HepG2 (cell line): ENCODE measurements around the gene FXYD4. TPM values are rescaled to one million over a fixed set of nuclear protein-coding genes. Genes with fewer than 3 reads are reported as not detected.

Source experiments
- ATAC-seq: fragments of 200-7000 bp; cut with Tn5 transposase; 3 replicates; pipeline ENCODE4 v1.9.1; 2020; ENCODE audit warnings: mild to moderate bottlenecking, moderate library complexity
- BruUV-seq: library from RNA; stranded (reverse); fragments of 400-500 nt; replicated peaks from 2 replicates; lab custom pipeline; 2021; lab: Mats Ljungman, UMichigan
- CTCF ChIA-PET: fragments of 300-600 bp; formaldehyde crosslinking; extraction: SDS; loops from one replicate; lab custom pipeline; 2021; ENCODE audit warnings: low total read pairs, inconsistent platforms, low intra/inter-chr PET ratio; lab: Yijun Ruan, JAX
- POLR2A ChIA-PET: fragments of 350-600 bp; sonication (Branson Sonifier 250); formaldehyde crosslinking; loops from one replicate; lab custom pipeline; 2020; ENCODE audit warnings: antibody characterized with exemption, inconsistent platforms; lab: Yijun Ruan, JAX
- DNase-seq: peaks from one replicate; pipeline ENCODE4 v3.0.0-alpha.2; 2015; ENCODE audit warnings: low spot score
- FAIRE-seq: peaks from 3 replicates; lab custom pipeline; 2011; peaks lifted over from hg19 to GRCh38; lab: Jason Lieb, UNC
- H2AFZ ChIP-seq: one replicate; pipeline ENCODE4 v1.6.1; 2011; ENCODE audit warnings: low read length, inconsistent platforms
- H3K27ac ChIP-seq: fragments of 300-600 bp; 3 replicates; pipeline ENCODE4 v1.8.0; 2011; ENCODE audit warnings: mixed run types, mild to moderate bottlenecking, mixed read lengths, low read length, inconsistent platforms; ENCODE audit not compliant: insufficient read depth; ENCODE audit errors: extremely low read length
- H3K27me3 ChIP-seq, 2 experiments: fragments of 200-600 bp in 1 of 2; 2 replicates in 1 of 2; 3 replicates in 1 of 2; pipeline versions ENCODE4 v1.6.0 to v1.8.0; 2011; ENCODE audit warnings: low read length in 2 of 2, mild to moderate bottlenecking in 2 of 2, moderate library complexity in 2 of 2, inconsistent platforms in 1 of 2; ENCODE audit not compliant: insufficient read depth in 2 of 2, control insufficient read depth in 1 of 2
- H3K36me3 ChIP-seq, 2 experiments: fragments of 200-600 bp in 1 of 2; replicated peaks in 1 of 2; 2 replicates in 1 of 2; 3 replicates in 1 of 2; pipeline versions ENCODE4 v1.5.1 to v1.8.0; 2011; ENCODE audit warnings: low read length in 2 of 2, inconsistent platforms in 1 of 2; ENCODE audit not compliant: insufficient read depth in 2 of 2, control insufficient read depth in 1 of 2
- H3K4me1 ChIP-seq: 2 replicates; pipeline ENCODE4 v1.5.1; 2012; ENCODE audit warnings: low read length, inconsistent platforms; ENCODE audit not compliant: insufficient read depth
- H3K4me2 ChIP-seq: 2 replicates; pipeline ENCODE4 v1.6.0; 2011; ENCODE audit warnings: low read depth, low read length, inconsistent platforms
- H3K4me3 ChIP-seq, 3 experiments: fragments of 200-600 bp in 1 of 3; sonication (generic), shearing (Covaris generic) in 1 of 3; replicated peaks in 1 of 3; 2 replicates each; pipeline ENCODE4 v1.5.1; 2011 to 2016; ENCODE audit warnings: low read length in 3 of 3, inconsistent platforms in 2 of 3, low read depth in 2 of 3, mild to moderate bottlenecking in 2 of 3, control low read depth in 1 of 3, mixed read lengths in 1 of 3; ENCODE audit not compliant: insufficient read depth in 1 of 3
- H3K79me2 ChIP-seq: one replicate; pipeline ENCODE4 v1.6.1; 2011; ENCODE audit warnings: low read length, inconsistent platforms; ENCODE audit not compliant: insufficient read depth
- H3K9ac ChIP-seq: 2 replicates; pipeline ENCODE4 v1.6.0; 2011; ENCODE audit warnings: mild to moderate bottlenecking, low read depth, low read length, inconsistent platforms; ENCODE audit not compliant: insufficient read depth
- H3K9me3 ChIP-seq: 2 replicates; pipeline ENCODE4 v1.5.1; 2012; ENCODE audit warnings: mild to moderate bottlenecking, low read length
- H4K20me1 ChIP-seq: 2 replicates; pipeline ENCODE4 v1.6.0; 2011; ENCODE audit warnings: inconsistent platforms, mild to moderate bottlenecking, low read length, moderate library complexity; ENCODE audit not compliant: insufficient read depth
- GABPB1 ChIP-seq: IDR thresholded peaks from 2 replicates; pipeline ENCODE4 v1.6.1; 2016; ENCODE audit warnings: mild to moderate bottlenecking, missing genetic modification reagents, moderate library complexity, missing compliant biosample characterization
- MTF2 ChIP-seq: sonication (generic); formaldehyde crosslinking; IDR thresholded peaks from 2 replicates; pipeline ENCODE4 v1.5.0; 2020; ENCODE audit warnings: missing genetic modification reagents, borderline replicate concordance
- RAD21 ChIP-seq: fragments of 450-650 bp; formaldehyde crosslinking; IDR thresholded peaks from 2 replicates; pipeline ENCODE4 v1.5.0; 2020; ENCODE audit warnings: mild to moderate bottlenecking
- ZBTB38 ChIP-seq: sonication (generic); formaldehyde crosslinking; IDR thresholded peaks from 2 replicates; pipeline ENCODE4 v1.5.1; 2020; ENCODE audit warnings: mild to moderate bottlenecking, missing genetic modification reagents
- ZBTB42 ChIP-seq: sonication (generic); formaldehyde crosslinking; IDR thresholded peaks from 2 replicates; pipeline ENCODE4 v1.5.0; 2020; ENCODE audit warnings: mild to moderate bottlenecking, missing genetic modification reagents
- ZNF160 ChIP-seq: sonication (generic); formaldehyde crosslinking; IDR thresholded peaks from 2 replicates; pipeline ENCODE4 v1.8.0; 2022; ENCODE audit warnings: mild to moderate bottlenecking, inconsistent platforms, missing genetic modification reagents
- ZNF570 ChIP-seq: sonication (generic); formaldehyde crosslinking; IDR thresholded peaks from 2 replicates; pipeline ENCODE4 v1.4.0; 2020; ENCODE audit warnings: mild to moderate bottlenecking, missing genetic modification reagents, borderline replicate concordance
- ZNF709 ChIP-seq: sonication (generic); formaldehyde crosslinking; IDR thresholded peaks from 2 replicates; pipeline ENCODE4 v1.5.0; 2020; ENCODE audit warnings: mild to moderate bottlenecking, missing genetic modification reagents
- WGBS: methylation state at CpG from one replicate; pipeline ENCODE4 v1.1.6; 2017; ENCODE audit warnings: low lambda C conversion rate; 5-methylcytosine and 5-hydroxymethylcytosine counted together
- in situ Hi-C: cut with HindIII; loops from 2 replicates; pipeline ENCODE4 v1.10.0; 2017; ENCODE audit warnings: low pct_unique_long_range_greater_than_20kb; ENCODE audit not compliant: extremely low pct_ligation_motif_present
- intact Hi-C: fragments of 100-400 bp; cut with micrococcal nuclease; formaldehyde crosslinking; loops from one replicate; pipeline ENCODE4 v1.10.0; 2022; ENCODE audit not compliant: unreplicated experiment
- polyA plus RNA-seq, 8 experiments: library from polyadenylated mRNA; depleted of rRNA in 3 of 8; stranded (reverse) in 7 of 8; unstranded in 1 of 8; fragments of >200 nt; fragmentation: Illumina TruSeq in 4 of 8; extraction: Trizol in 4 of 8; gene quantifications; 2 replicates each; pipeline versions ENCODE4 v1.2.1 to v1.2.3, GENCODE V29; 2011 to 2016; ENCODE audit warnings: low read depth in 4 of 8, missing spikeins in 1 of 8, mixed read lengths in 1 of 8; ENCODE audit not compliant: insufficient read depth in 1 of 8
- total RNA-seq, 5 experiments: library from RNA; depleted of rRNA; stranded (reverse); fragments of >200 nt; fragmentation: Illumina TruSeq; extraction: Trizol; gene quantifications; 2 replicates each; pipeline ENCODE4 v1.2.3, GENCODE V29; 2016; ENCODE audit warnings: low read depth in 1 of 5
- TF ChIP-seq, protein P1 (sequence below): sonication (generic); formaldehyde crosslinking; IDR thresholded peaks from 2 replicates; pipeline ENCODE4 v1.4.0; 2020; ENCODE audit warnings: missing genetic modification reagents, borderline replicate concordance
- TF ChIP-seq, protein P2 (sequence below): sonication (generic); formaldehyde crosslinking; IDR thresholded peaks from 2 replicates; pipeline ENCODE4 v1.5.0; 2020; ENCODE audit warnings: mild to moderate bottlenecking, missing genetic modification reagents
- TF ChIP-seq, protein P3 (sequence below): IDR thresholded peaks from 2 replicates; pipeline ENCODE4 v1.6.1; 2016; ENCODE audit warnings: low read depth, borderline replicate concordance
- TF ChIP-seq, protein P4 (sequence below): IDR thresholded peaks from 2 replicates; pipeline ENCODE4 v1.6.1; 2012; ENCODE audit warnings: inconsistent platforms
- TF ChIP-seq, protein P5 (sequence below): sonication (generic); formaldehyde crosslinking; IDR thresholded peaks from 2 replicates; pipeline ENCODE4 v1.4.0; 2020; ENCODE audit warnings: missing genetic modification reagents, borderline replicate concordance

The FXYD4 gene
- total and polyA plus RNA-seq, 2 of the 13 experiments (the other 11 are each of a cell fraction or from before 2014, with no cell fraction given), result not detected

DNA sequence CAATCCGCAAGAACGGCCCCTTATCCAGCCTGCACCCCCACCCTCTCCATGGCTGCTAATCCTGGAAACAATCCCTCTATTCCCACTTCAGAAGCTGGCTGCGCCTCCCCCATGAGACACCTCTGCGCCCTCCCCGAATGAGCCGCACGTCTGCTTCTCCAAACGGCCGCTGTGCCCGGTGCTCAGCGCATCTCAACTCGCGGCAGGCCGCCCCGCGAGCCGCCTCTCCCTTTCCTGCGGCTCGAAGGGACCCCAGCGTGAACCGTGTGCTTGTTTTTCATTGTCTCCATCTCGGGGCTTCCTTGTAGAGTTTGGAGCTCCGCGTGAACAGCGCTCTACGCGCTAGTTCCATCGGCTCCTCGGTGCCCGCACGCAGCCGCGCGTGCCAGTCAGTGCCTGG is 20.8 kb upstream of the FXYD4 start (continued):
- TF ChIP-seq, protein P1, sequence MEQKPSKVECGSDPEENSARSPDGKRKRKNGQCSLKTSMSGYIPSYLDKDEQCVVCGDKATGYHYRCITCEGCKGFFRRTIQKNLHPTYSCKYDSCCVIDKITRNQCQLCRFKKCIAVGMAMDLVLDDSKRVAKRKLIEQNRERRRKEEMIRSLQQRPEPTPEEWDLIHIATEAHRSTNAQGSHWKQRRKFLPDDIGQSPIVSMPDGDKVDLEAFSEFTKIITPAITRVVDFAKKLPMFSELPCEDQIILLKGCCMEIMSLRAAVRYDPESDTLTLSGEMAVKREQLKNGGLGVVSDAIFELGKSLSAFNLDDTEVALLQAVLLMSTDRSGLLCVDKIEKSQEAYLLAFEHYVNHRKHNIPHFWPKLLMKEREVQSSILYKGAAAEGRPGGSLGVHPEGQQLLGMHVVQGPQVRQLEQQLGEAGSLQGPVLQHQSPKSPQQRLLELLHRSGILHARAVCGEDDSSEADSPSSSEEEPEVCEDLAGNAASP (CRISPR knock-in tag), result no peak
- TF ChIP-seq RAD21 (CRISPR knock-in tag) (no peak), MTF2 (no peak), GABPB1 (CRISPR knock-in tag) (no peak)
- TF ChIP-seq, protein P2, sequence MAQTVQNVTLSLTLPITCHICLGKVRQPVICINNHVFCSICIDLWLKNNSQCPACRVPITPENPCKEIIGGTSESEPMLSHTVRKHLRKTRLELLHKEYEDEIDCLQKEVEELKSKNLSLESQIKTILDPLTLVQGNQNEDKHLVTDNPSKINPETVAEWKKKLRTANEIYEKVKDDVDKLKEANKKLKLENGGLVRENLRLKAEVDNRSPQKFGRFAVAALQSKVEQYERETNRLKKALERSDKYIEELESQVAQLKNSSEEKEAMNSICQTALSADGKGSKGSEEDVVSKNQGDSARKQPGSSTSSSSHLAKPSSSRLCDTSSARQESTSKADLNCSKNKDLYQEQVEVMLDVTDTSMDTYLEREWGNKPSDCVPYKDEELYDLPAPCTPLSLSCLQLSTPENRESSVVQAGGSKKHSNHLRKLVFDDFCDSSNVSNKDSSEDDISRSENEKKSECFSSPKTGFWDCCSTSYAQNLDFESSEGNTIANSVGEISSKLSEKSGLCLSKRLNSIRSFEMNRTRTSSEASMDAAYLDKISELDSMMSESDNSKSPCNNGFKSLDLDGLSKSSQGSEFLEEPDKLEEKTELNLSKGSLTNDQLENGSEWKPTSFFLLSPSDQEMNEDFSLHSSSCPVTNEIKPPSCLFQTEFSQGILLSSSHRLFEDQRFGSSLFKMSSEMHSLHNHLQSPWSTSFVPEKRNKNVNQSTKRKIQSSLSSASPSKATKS (CRISPR knock-in tag), result no peak

DNA sequence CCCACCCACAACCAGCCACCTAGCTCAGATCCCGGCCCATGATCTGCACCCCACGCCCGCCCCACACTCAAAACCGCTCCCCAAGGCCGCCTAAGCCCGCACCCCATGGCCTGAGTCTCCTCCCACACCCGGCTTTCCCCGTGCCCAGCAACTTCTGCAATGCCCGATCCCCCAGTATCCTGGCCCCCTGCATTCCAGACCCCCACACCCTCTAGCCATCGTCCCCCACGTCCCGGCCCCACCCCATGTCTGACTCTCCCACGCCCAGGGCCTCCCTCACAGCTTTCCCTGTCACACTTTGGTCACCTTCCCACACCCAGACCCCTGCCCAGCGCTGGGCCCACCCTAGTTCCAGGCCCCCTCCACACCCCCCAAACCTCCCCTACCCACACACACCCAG is 20.1 kb upstream of the FXYD4 start:
- Histone ChIP-seq H3K27me3 (peaks cover 3 to 13% of the 10 kb centered on the region in 2 experiments), H3K4me2 (no peak overlapping the region), H4K20me1 (no peaks in the 10 kb centered on the region), H3K4me1 (peaks cover 8% of the 10 kb centered on the region; the same call in 1 of the 2 replicates), H3K27ac (no peak overlapping the region), H3K79me2 (no peaks in the 10 kb centered on the region), H3K36me3 (no peaks in the 10 kb centered on the region), H3K4me3 (no peak overlapping the region), H3K9ac (no peak overlapping the region), H3K9me3 (no peaks in the 10 kb centered on the region), H2AFZ (no peak overlapping the region)
- no peak for ATAC-seq
- in situ Hi-C loops (loop anchor here (5.0 kb wide), 1 partner anchor 59 kb away; no protein-coding TSS in a partner anchor), intact Hi-C loops (no loop called here)
- ChIA-PET CTCF (no interaction called here), POLR2A (no interaction called here)
- FAIRE-seq, result no peak
- no TSS peak for BruUV-seq
- WGBS, result 24% methylated on average over 14 of the region's 14 CpGs
- DNase-seq, result no peak
- TF ChIP-seq, protein P1 (CRISPR knock-in tag), result no peak
- TF ChIP-seq ZNF160 (CRISPR knock-in tag), result no peak
- no peak for TF ChIP-seq ZNF570 (CRISPR knock-in tag)
- TF ChIP-seq ZBTB42 (CRISPR knock-in tag), result no peak
- TF ChIP-seq, protein P3, sequence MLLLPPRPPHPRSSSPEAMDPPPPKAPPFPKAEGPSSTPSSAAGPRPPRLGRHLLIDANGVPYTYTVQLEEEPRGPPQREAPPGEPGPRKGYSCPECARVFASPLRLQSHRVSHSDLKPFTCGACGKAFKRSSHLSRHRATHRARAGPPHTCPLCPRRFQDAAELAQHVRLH, result no peak
- TF ChIP-seq, protein P4, sequence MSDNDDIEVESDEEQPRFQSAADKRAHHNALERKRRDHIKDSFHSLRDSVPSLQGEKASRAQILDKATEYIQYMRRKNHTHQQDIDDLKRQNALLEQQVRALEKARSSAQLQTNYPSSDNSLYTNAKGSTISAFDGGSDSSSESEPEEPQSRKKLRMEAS, result no peak
- TF ChIP-seq ZNF709 (CRISPR knock-in tag), result no peak
- TF ChIP-seq ZBTB38 (CRISPR knock-in tag), result no peak
- TF ChIP-seq, protein P5, sequence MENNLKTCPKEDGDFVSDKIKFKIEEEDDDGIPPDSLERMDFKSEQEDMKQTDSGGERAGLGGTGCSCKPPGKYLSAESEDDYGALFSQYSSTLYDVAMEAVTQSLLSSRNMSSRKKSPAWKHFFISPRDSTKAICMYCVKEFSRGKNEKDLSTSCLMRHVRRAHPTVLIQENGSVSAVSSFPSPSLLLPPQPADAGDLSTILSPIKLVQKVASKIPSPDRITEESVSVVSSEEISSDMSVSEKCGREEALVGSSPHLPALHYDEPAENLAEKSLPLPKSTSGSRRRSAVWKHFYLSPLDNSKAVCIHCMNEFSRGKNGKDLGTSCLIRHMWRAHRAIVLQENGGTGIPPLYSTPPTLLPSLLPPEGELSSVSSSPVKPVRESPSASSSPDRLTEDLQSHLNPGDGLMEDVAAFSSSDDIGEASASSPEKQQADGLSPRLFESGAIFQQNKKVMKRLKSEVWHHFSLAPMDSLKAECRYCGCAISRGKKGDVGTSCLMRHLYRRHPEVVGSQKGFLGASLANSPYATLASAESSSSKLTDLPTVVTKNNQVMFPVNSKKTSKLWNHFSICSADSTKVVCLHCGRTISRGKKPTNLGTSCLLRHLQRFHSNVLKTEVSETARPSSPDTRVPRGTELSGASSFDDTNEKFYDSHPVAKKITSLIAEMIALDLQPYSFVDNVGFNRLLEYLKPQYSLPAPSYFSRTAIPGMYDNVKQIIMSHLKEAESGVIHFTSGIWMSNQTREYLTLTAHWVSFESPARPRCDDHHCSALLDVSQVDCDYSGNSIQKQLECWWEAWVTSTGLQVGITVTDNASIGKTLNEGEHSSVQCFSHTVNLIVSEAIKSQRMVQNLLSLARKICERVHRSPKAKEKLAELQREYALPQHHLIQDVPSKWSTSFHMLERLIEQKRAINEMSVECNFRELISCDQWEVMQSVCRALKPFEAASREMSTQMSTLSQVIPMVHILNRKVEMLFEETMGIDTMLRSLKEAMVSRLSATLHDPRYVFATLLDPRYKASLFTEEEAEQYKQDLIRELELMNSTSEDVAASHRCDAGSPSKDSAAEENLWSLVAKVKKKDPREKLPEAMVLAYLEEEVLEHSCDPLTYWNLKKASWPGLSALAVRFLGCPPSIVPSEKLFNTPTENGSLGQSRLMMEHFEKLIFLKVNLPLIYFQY, result no peak
